K562 (cell line): ENCODE measurements around the gene AAK1.

Source experiments
- ATF1 ChIP-seq, 2 experiments: fragments of 450-650 bp in 1 of 2; IDR thresholded peaks; 2 replicates each; pipeline ENCODE4 v1.6.1; 2016; ENCODE audit warnings: missing compliant biosample characterization in 1 of 2, missing genetic modification characterization in 1 of 2
- HSF4 ChIP-seq: fragments of 250-450 bp; sonication (Bioruptor Pico); IDR thresholded peaks from 2 replicates; pipeline ENCODE4 v2.1.2; 2022; ENCODE audit warnings: mild to moderate bottlenecking, moderate library complexity, borderline replicate concordance
- SIN3A ChIP-seq, 2 experiments: fragments of 150-350 bp in 1 of 2; IDR thresholded peaks; 2 replicates each; pipeline ENCODE4 v1.6.1; 2011 to 2016; ENCODE audit warnings: borderline replicate concordance in 2 of 2, low read depth in 2 of 2, low read length in 2 of 2, mild to moderate bottlenecking in 2 of 2, moderate library complexity in 2 of 2; ENCODE audit not compliant: control insufficient read depth in 1 of 2
- SREBF2 ChIP-seq: sonication (generic); formaldehyde crosslinking; IDR thresholded peaks from 2 replicates; pipeline ENCODE4 v1.4.0; 2020; ENCODE audit warnings: mild to moderate bottlenecking, missing genetic modification reagents
- TAF15 ChIP-seq: fragments of 200-400 bp; formaldehyde crosslinking; IDR thresholded peaks from 2 replicates; pipeline ENCODE4 v1.6.1; 2017; ENCODE audit warnings: mild to moderate bottlenecking, low read depth, low read length, moderate library complexity
- TF ChIP-seq, protein P1 (sequence below): fragments of 250-450 bp; sonication (Bioruptor Pico); IDR thresholded peaks from 2 replicates; pipeline ENCODE4 v1.5.0; 2021; ENCODE audit warnings: mild to moderate bottlenecking, moderate library complexity
- TF ChIP-seq, protein P2 (sequence below), 3 experiments: IDR thresholded peaks in 2 of 3; conservative IDR thresholded peaks in 1 of 3; 2 replicates each; pipeline ENCODE4 v1.5.1; 2011 to 2012; ENCODE audit warnings: low read length in 3 of 3, mild to moderate bottlenecking in 3 of 3, control low read depth in 2 of 3, improper control_type of control experiment in 1 of 3, inconsistent platforms in 1 of 3, low read depth in 1 of 3, mixed read lengths in 1 of 3, moderate library complexity in 1 of 3; ENCODE audit not compliant: insufficient read depth in 2 of 3

DNA sequence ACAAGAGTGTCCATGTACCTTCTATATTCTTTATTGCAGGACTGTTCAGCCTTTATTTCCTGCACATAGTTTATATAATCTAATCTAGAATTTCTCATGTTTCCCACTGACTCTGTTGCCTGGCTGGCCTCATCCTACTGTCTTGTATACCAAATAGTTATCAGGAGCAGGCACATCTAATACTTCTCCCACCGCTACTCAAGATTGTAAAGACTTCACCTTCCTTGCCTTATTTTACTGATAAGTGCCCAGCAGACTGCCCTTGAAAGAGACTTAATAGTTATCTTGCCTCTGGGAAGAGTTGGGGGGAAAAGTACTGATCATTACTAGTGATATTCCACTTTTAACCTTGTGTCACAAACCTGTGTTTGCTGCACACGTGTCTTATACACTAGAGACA is 26.1 kb upstream of the AAK1 start:
- TF ChIP-seq SREBF2 (CRISPR knock-in tag) (no peak), ATF1 (CRISPR knock-in tag; IDR thresholded peaks at IDR 0.05) (no peak), ATF1 (tag; IDR thresholded peaks at IDR 0.05) (no peak), HSF4 (CRISPR knock-in tag) (no peak), SIN3A (IDR thresholded peaks at IDR 0.05; ENCODE audit: borderline replicate concordance in 2 of 2, control insufficient read depth in 1 of 2, low read depth in 2 of 2, low read length in 2 of 2) (no peak), TAF15 (no peak)
- TF ChIP-seq, protein P1, sequence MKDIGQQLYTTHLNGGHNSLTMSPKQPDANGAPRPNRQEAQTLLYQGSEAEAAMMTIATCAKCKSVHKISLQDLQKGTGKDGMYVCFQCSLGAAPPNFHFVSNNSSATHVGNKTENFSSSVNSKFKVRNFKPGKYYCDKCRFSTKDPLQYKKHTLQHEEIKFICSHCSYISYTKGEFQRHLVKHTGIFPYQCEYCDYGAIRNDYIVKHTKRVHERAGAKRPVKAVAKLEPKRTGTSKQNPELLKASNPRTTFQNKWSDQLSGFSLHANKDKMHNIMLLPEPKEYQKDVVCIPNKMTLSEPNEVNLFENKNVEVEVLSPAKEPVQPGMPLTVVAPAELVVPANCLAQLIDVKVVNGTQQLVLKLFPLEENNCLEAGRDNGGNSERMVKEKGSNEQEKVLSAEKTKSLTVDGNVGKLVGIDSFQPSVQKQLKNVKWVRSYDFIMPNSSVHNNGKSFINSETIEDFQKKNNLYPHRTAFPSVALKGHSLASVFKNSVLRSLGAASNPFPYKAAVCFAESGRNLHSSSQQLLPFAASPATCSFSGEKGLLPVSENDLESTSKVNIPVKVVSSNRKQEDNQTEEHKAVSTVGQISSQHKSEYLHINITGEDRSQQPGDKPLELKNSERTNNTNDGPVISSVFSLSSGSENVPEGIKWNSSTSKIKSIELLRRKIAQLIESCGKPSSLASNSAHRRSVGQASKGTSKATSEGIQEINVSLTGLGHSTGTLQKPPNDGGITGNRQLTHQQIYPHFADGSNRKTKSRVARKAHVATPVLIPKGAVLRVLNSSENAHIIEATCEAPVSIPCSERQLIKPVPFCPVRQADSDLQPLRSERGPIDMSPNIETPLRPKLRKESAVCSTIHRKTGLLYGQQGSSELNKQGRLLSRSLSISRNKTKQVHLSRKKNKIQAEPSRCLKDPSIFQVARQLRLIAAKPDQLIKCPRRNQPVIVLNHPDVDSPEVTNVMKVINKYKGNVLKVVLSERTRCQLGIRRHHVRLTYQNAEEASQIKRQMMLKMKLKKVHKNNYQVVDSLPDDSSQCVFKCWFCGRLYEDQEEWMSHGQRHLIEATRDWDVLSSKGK (CRISPR knock-in tag), result no peak
- TF ChIP-seq, protein P2, sequence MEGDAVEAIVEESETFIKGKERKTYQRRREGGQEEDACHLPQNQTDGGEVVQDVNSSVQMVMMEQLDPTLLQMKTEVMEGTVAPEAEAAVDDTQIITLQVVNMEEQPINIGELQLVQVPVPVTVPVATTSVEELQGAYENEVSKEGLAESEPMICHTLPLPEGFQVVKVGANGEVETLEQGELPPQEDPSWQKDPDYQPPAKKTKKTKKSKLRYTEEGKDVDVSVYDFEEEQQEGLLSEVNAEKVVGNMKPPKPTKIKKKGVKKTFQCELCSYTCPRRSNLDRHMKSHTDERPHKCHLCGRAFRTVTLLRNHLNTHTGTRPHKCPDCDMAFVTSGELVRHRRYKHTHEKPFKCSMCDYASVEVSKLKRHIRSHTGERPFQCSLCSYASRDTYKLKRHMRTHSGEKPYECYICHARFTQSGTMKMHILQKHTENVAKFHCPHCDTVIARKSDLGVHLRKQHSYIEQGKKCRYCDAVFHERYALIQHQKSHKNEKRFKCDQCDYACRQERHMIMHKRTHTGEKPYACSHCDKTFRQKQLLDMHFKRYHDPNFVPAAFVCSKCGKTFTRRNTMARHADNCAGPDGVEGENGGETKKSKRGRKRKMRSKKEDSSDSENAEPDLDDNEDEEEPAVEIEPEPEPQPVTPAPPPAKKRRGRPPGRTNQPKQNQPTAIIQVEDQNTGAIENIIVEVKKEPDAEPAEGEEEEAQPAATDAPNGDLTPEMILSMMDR (IDR thresholded peaks at IDR 0.05 in 2 of 3, conservative IDR thresholded peaks at IDR 0.05 in 1 of 3; ENCODE audit: insufficient read depth in 2 of 3, low read depth in 1 of 3, low read length in 3 of 3), result no peak
